Measurements from ENCODE around the gene SUSD5. TPM values are rescaled to one million over a fixed set of nuclear protein-coding genes. Genes with fewer than 3 reads are reported as not detected.

The SUSD5 gene
- total RNA-seq, 1 experiment from 2014 or later: 16.3 TPM

GRCh38 chr3:33260104-33260503, 41.5 kb upstream of the SUSD5 start:
- no TSS peak for BruUV-seq (replicated peaks)
- no peaks in the 10 kb centered on the region for H3K36me3 ChIP-seq (ENCODE audit: control insufficient read depth, insufficient read depth, low read length)
- H3K4me1 ChIP-seq (ENCODE audit: control insufficient read depth, insufficient read depth, low read length): no peaks in the 10 kb centered on the region
- intact Hi-C loops (cut with micrococcal nuclease; ENCODE audit: unreplicated experiment): no loop called here
- ChIA-PET CTCF (no interaction called here), POLR2A (no interaction called here)
- H3K9me3 ChIP-seq (ENCODE audit: control insufficient read depth, insufficient read depth, low read depth, low read length): no peaks in the 10 kb centered on the region
- no peak overlapping the region for H3K27ac ChIP-seq (ENCODE audit: low read length)
- in situ Hi-C loops (cut with HindIII; ENCODE audit: low pct_unique_long_range_greater_than_20kb, low sequenced_read_pairs): no loop called here
- no peak for DNase-seq (ENCODE audit: low read depth, low spot score)
- no peaks in the 10 kb centered on the region for H3K27me3 ChIP-seq (ENCODE audit: control insufficient read depth, insufficient read depth, low read length)
- ATAC-seq: no peak
- TF ChIP-seq, protein P1, sequence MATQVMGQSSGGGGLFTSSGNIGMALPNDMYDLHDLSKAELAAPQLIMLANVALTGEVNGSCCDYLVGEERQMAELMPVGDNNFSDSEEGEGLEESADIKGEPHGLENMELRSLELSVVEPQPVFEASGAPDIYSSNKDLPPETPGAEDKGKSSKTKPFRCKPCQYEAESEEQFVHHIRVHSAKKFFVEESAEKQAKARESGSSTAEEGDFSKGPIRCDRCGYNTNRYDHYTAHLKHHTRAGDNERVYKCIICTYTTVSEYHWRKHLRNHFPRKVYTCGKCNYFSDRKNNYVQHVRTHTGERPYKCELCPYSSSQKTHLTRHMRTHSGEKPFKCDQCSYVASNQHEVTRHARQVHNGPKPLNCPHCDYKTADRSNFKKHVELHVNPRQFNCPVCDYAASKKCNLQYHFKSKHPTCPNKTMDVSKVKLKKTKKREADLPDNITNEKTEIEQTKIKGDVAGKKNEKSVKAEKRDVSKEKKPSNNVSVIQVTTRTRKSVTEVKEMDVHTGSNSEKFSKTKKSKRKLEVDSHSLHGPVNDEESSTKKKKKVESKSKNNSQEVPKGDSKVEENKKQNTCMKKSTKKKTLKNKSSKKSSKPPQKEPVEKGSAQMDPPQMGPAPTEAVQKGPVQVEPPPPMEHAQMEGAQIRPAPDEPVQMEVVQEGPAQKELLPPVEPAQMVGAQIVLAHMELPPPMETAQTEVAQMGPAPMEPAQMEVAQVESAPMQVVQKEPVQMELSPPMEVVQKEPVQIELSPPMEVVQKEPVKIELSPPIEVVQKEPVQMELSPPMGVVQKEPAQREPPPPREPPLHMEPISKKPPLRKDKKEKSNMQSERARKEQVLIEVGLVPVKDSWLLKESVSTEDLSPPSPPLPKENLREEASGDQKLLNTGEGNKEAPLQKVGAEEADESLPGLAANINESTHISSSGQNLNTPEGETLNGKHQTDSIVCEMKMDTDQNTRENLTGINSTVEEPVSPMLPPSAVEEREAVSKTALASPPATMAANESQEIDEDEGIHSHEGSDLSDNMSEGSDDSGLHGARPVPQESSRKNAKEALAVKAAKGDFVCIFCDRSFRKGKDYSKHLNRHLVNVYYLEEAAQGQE (IDR thresholded peaks at IDR 0.05; ENCODE audit: insufficient read depth in 1 of 2, low read depth in 2 of 2, low read length in 1 of 2): no peak
- TF ChIP-seq TCF7L2 (IDR thresholded peaks at IDR 0.05; ENCODE audit: low read depth, low read length) (no peak), SIN3A (IDR thresholded peaks at IDR 0.05; ENCODE audit: borderline replicate concordance, insufficient read depth, low read depth, low read length) (no peak), POLR2AphosphoS5 (IDR thresholded peaks at IDR 0.05; ENCODE audit: low read depth, low read length) (no peak)
- TF ChIP-seq, protein P2, sequence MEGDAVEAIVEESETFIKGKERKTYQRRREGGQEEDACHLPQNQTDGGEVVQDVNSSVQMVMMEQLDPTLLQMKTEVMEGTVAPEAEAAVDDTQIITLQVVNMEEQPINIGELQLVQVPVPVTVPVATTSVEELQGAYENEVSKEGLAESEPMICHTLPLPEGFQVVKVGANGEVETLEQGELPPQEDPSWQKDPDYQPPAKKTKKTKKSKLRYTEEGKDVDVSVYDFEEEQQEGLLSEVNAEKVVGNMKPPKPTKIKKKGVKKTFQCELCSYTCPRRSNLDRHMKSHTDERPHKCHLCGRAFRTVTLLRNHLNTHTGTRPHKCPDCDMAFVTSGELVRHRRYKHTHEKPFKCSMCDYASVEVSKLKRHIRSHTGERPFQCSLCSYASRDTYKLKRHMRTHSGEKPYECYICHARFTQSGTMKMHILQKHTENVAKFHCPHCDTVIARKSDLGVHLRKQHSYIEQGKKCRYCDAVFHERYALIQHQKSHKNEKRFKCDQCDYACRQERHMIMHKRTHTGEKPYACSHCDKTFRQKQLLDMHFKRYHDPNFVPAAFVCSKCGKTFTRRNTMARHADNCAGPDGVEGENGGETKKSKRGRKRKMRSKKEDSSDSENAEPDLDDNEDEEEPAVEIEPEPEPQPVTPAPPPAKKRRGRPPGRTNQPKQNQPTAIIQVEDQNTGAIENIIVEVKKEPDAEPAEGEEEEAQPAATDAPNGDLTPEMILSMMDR (IDR thresholded peaks at IDR 0.05): no peak
- H3K4me3 ChIP-seq (ENCODE audit: low read depth in 2 of 2, low read length in 2 of 2): no peak overlapping the region

GRCh38 chr3:33256249-33256648, 37.6 kb upstream of the SUSD5 start:
- DNase-seq (ENCODE audit: low read depth, low spot score): no peak
- Histone ChIP-seq H3K9me3 (ENCODE audit: control insufficient read depth, insufficient read depth, low read depth, low read length) (no peaks in the 10 kb centered on the region), H3K4me3 (ENCODE audit: low read depth in 2 of 2, low read length in 2 of 2) (no peak overlapping the region), H3K27me3 (ENCODE audit: control insufficient read depth, insufficient read depth, low read length) (no peaks in the 10 kb centered on the region), H3K27ac (ENCODE audit: low read length) (no peak overlapping the region), H3K36me3 (ENCODE audit: control insufficient read depth, insufficient read depth, low read length) (no peaks in the 10 kb centered on the region), H3K4me1 (ENCODE audit: control insufficient read depth, insufficient read depth, low read length) (no peaks in the 10 kb centered on the region)
- CTCF ChIA-PET: no interaction called here
- intact Hi-C loops (cut with micrococcal nuclease; ENCODE audit: unreplicated experiment) (no loop called here), in situ Hi-C loops (cut with HindIII; ENCODE audit: low pct_unique_long_range_greater_than_20kb, low sequenced_read_pairs) (no loop called here)
- POLR2A ChIA-PET: no interaction called here
- BruUV-seq (replicated peaks): no TSS peak
- ATAC-seq: no peak
- TF ChIP-seq SIN3A (IDR thresholded peaks at IDR 0.05; ENCODE audit: borderline replicate concordance, insufficient read depth, low read depth, low read length) (no peak), TCF7L2 (IDR thresholded peaks at IDR 0.05; ENCODE audit: low read depth, low read length) (no peak), POLR2AphosphoS5 (IDR thresholded peaks at IDR 0.05; ENCODE audit: low read depth, low read length) (no peak)
- TF ChIP-seq, protein P1 (IDR thresholded peaks at IDR 0.05; ENCODE audit: insufficient read depth in 1 of 2, low read depth in 2 of 2, low read length in 1 of 2): no peak
- TF ChIP-seq, protein P2 (IDR thresholded peaks at IDR 0.05): no peak
